ENCODE results near the gene C6orf141. TPM values are rescaled to one million over a fixed set of nuclear protein-coding genes. Genes with fewer than 3 reads are reported as not detected.
A peak's percentile ranks its signal among the peaks of the same experiment; 100 is the strongest.

C6orf141 gene
- total RNA-seq, 1 experiment from 2014 or later, result 43.8 TPM

GRCh38 chr6:49524541-49524940, 25.9 kb upstream of the C6orf141 start:
- no peak overlapping the region for H3K4me3 ChIP-seq (ENCODE audit: low read length)
- no peak overlapping the region for H3K4me2 ChIP-seq (ENCODE audit: low read length)
- H4K20me1 ChIP-seq (ENCODE audit: low read length), result no peaks in the 10 kb centered on the region
- H3K4me1 ChIP-seq (ENCODE audit: insufficient read depth, low read length), result no peaks in the 10 kb centered on the region
- no peak overlapping the region for H3K9ac ChIP-seq (ENCODE audit: low read length)
- no peaks in the 10 kb centered on the region for H3F3A ChIP-seq (ENCODE audit: low read length, unreplicated experiment)
- ChIA-PET CTCF (no interaction called here), POLR2A (ENCODE audit: unreplicated experiment) (no interaction called here)
- no peak for ATAC-seq
- H3K9me3 ChIP-seq (ENCODE audit: low read length), result no peaks in the 10 kb centered on the region
- no peak for DNase-seq
- TF ChIP-seq, protein P1, sequence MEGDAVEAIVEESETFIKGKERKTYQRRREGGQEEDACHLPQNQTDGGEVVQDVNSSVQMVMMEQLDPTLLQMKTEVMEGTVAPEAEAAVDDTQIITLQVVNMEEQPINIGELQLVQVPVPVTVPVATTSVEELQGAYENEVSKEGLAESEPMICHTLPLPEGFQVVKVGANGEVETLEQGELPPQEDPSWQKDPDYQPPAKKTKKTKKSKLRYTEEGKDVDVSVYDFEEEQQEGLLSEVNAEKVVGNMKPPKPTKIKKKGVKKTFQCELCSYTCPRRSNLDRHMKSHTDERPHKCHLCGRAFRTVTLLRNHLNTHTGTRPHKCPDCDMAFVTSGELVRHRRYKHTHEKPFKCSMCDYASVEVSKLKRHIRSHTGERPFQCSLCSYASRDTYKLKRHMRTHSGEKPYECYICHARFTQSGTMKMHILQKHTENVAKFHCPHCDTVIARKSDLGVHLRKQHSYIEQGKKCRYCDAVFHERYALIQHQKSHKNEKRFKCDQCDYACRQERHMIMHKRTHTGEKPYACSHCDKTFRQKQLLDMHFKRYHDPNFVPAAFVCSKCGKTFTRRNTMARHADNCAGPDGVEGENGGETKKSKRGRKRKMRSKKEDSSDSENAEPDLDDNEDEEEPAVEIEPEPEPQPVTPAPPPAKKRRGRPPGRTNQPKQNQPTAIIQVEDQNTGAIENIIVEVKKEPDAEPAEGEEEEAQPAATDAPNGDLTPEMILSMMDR (conservative IDR thresholded peaks at IDR 0.05; ENCODE audit: low read depth, low read length), result no peak
- TF ChIP-seq EZH2phosphoT487 (IDR thresholded peaks at IDR 0.05; ENCODE audit: borderline replicate concordance, low read length) (no peak), EZH2 (IDR thresholded peaks at IDR 0.05; ENCODE audit: low read length, unreplicated experiment) (no peak)
- H3K9me2 ChIP-seq (replicated peaks; ENCODE audit: low read length), result no peaks in the 10 kb centered on the region
- no peaks in the 10 kb centered on the region for H3K79me2 ChIP-seq (ENCODE audit: low read length)
- no peaks in the 10 kb centered on the region for H3K36me3 ChIP-seq (ENCODE audit: low read depth, low read length)
- intact Hi-C loops (cut with micrococcal nuclease), result no loop called here
- BruUV-seq (replicated peaks), result no TSS peak
- no peaks in the 10 kb centered on the region for H3K27me3 ChIP-seq (ENCODE audit: low read length)
- H2AFZ ChIP-seq (ENCODE audit: low read length), result no peak overlapping the region
- no peak overlapping the region for H3K27ac ChIP-seq (ENCODE audit: low read length)

- H3K9me3 ChIP-seq (ENCODE audit: low read length), result no peaks in the 10 kb centered on the region
- intact Hi-C loops (cut with micrococcal nuclease), result no loop called here
- H3K4me3 ChIP-seq (ENCODE audit: low read length), result no peak overlapping the region
- BruUV-seq (replicated peaks), result no TSS peak
- H3K79me2 ChIP-seq (ENCODE audit: low read length), result no peaks in the 10 kb centered on the region
- CTCF ChIA-PET, result no interaction called here
- H3F3A ChIP-seq (ENCODE audit: low read length, unreplicated experiment), result no peaks in the 10 kb centered on the region
- TF ChIP-seq, protein P1 (conservative IDR thresholded peaks at IDR 0.05; ENCODE audit: low read depth, low read length), result no peak
- TF ChIP-seq EZH2phosphoT487 (IDR thresholded peaks at IDR 0.05; ENCODE audit: borderline replicate concordance, low read length) (no peak), EZH2 (IDR thresholded peaks at IDR 0.05; ENCODE audit: low read length, unreplicated experiment) (no peak)
- H3K9ac ChIP-seq (ENCODE audit: low read length), result no peak overlapping the region
- H3K27ac ChIP-seq (ENCODE audit: low read length), result no peak overlapping the region
- peaks cover under 1% of the 10 kb centered on the region; the same call in 1 of the 2 replicates for H3K4me1 ChIP-seq (ENCODE audit: insufficient read depth, low read length)
- no peaks in the 10 kb centered on the region for H3K36me3 ChIP-seq (ENCODE audit: low read depth, low read length)
- H3K9me2 ChIP-seq (replicated peaks; ENCODE audit: low read length), result no peaks in the 10 kb centered on the region
- H3K27me3 ChIP-seq (ENCODE audit: low read length), result no peaks in the 10 kb centered on the region
- POLR2A ChIA-PET (ENCODE audit: unreplicated experiment), result no interaction called here
- H4K20me1 ChIP-seq (ENCODE audit: low read length), result no peaks in the 10 kb centered on the region
- no peak overlapping the region for H3K4me2 ChIP-seq (ENCODE audit: low read length)
- peak overlapping the region; percentile 25; the same call in 1 of the 2 replicates for H2AFZ ChIP-seq (ENCODE audit: low read length)
- ATAC-seq, result no peak
- DNase-seq, result no peak
These were observed 23.9 kb upstream of the C6orf141 start for GRCh38 chr6:49526598-49526997.

DNA sequence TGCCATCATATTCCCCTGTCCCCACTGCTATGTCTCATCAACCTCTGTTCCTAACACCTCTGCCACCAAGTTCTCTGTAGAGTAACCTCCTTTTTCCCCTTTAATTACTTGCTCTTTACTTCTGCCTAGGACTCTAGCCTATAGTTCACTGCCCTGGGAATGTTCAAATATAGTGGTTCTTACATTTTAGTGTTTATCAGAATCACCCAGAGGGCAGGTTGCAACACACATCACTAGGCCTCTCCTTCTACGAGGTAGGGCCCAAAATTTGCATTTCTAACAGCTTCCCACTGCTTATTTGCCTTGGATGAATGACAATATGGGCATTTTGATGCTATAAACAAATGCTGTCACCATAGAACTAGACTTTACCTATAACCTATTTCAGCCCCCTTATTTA, 23.1 kb upstream of the C6orf141 start:
- BruUV-seq (replicated peaks), result no TSS peak
- CTCF ChIA-PET, result no interaction called here
- H3F3A ChIP-seq (ENCODE audit: low read length, unreplicated experiment), result no peaks in the 10 kb centered on the region
- peak overlapping the region; percentile 25; the same call in 1 of the 2 replicates for H2AFZ ChIP-seq (ENCODE audit: low read length)
- no peaks in the 10 kb centered on the region for H3K36me3 ChIP-seq (ENCODE audit: low read depth, low read length)
- TF ChIP-seq, protein P1 (conservative IDR thresholded peaks at IDR 0.05; ENCODE audit: low read depth, low read length), result no peak
- TF ChIP-seq EZH2 (IDR thresholded peaks at IDR 0.05; ENCODE audit: low read length, unreplicated experiment) (no peak), EZH2phosphoT487 (IDR thresholded peaks at IDR 0.05; ENCODE audit: borderline replicate concordance, low read length) (no peak)
- peaks cover 3% of the 10 kb centered on the region; the same call in 1 of the 2 replicates for H3K4me1 ChIP-seq (ENCODE audit: insufficient read depth, low read length)
- no peaks in the 10 kb centered on the region for H3K9me3 ChIP-seq (ENCODE audit: low read length)
- H3K4me2 ChIP-seq (ENCODE audit: low read length), result no peak overlapping the region
- intact Hi-C loops (cut with micrococcal nuclease), result no loop called here
- ATAC-seq, result no peak
- no peak overlapping the region for H3K4me3 ChIP-seq (ENCODE audit: low read length)
- H3K9ac ChIP-seq (ENCODE audit: low read length), result no peak overlapping the region
- no peak for DNase-seq
- no peaks in the 10 kb centered on the region for H4K20me1 ChIP-seq (ENCODE audit: low read length)
- no peaks in the 10 kb centered on the region for H3K79me2 ChIP-seq (ENCODE audit: low read length)
- POLR2A ChIA-PET (ENCODE audit: unreplicated experiment), result no interaction called here
- H3K27me3 ChIP-seq (ENCODE audit: low read length), result no peaks in the 10 kb centered on the region
- no peak overlapping the region for H3K27ac ChIP-seq (ENCODE audit: low read length)
- no peaks in the 10 kb centered on the region for H3K9me2 ChIP-seq (replicated peaks; ENCODE audit: low read length)

Measured in PC-3 (cell line).